ENCODE results near the gene SGF29.
"Not testable (repeated sequence)": the region's sequence is repeated elsewhere in the genome, so short reads cannot be mapped to it uniquely, and the experiment has no call there.

SGF29 gene

DNA sequence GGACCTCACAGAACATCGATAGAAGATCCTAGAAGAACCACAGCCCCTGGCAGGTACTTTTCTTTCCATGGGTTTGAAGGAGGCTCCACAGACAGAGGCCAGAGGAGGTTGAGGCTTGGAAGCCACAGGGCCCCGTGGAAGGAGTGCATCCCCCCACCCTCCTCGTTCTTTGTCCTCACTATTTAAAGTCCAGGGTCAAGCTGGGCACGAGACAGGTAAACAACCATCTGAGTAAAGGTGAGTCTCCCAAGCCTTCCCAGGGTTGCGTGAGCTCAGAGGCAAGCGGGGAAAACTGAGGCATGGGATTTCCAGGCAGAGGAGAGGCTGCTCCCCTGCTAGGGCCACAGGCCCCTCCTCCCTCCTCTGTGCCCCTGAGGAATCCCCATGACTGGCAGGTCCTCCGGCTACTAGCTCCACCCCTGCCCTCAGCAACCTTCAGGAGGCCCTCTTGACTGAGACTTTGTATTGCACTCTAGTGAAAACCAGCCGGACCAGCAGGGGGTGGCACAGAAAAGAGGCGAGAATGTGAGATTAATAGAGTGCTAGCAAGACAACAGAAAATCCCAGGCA lies 44.1 kb downstream of the SGF29 start:
- no peak for DNase-seq

DNA sequence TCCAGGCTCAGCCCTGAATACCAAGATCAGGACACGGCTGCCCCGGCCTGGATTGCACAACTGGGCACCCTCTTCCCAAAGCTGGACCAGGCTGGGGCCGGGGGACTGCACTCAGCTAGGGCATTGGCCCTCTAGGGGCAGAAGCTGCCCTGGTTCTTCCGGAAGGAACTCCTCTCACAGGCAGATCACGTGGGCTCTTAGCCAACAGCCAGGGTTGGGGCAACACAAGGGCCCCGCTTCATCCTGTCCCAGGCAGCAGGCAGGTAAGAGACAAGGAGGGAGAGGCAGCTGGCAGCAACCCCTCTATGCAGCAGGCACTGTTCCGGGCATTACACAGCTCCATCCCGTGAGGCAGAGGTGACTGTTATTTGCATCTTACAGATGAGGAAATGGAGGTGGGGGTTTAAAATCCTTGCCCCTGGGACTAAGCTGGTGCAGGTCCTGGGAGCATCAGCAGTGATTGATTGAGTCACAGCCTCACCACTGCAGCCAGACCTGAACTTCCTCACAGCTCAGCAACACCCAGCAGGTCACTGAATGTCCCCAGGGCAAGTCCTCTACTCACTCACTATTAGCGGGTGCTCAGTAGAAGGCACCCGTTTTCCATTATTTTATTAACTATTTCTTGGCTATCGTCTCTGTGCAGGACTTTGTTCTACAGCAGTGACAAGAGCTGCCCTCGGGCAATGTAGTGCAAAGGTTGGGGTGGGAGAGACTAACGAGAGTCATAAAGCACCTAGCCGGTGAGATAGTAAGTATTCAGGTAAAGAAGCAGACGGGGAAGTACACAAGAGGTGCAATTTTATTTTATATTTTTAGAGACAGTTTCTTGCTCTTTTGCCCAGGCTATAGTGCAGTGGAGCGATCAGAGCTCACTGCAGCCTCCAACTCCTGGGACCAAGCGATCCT lies 45.9 kb downstream of the SGF29 start:
- not testable (repeated sequence) for DNase-seq

DNA sequence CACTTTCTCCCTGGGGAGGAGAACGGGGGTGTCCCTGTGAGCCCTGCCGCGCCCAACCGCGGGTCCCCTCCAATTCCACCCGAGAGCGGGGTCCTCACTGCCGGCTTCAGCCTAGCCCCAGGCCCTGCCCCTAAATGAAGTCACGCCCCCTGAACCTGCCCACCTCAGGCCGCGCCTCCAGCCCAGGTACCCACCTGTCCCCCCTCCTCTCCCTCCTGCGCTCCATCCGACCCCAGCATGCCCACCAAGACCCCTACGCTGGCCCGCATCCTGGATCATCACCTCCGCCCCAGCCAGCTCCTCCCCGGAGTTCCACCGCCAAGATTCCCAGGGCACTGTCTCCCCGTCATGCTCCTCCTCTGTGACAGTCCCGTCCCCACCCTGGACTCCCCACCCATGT lies 47.2 kb downstream of the SGF29 start:
- DNase-seq: not testable (repeated sequence)

DNA sequence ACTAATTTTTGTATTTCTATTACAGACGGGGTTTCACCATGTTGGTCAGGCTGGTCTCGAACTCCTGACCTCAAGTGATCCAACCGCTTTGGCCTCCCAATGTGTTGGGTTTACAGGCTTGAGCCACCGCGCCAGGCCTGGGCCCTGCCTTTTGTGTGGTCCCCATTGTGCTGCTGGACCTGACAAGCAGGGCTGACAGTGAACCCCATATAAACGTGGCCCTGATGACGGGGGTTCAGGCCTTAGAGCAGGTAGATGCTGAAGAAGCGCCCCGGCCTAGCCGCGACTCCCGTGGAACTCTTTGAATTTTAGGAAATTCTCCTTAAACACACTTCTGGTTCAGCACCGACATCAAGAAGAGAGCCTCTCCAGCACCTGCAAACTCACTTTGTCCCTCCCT lies 47.9 kb downstream of the SGF29 start:
- not testable (repeated sequence) for DNase-seq

DNA sequence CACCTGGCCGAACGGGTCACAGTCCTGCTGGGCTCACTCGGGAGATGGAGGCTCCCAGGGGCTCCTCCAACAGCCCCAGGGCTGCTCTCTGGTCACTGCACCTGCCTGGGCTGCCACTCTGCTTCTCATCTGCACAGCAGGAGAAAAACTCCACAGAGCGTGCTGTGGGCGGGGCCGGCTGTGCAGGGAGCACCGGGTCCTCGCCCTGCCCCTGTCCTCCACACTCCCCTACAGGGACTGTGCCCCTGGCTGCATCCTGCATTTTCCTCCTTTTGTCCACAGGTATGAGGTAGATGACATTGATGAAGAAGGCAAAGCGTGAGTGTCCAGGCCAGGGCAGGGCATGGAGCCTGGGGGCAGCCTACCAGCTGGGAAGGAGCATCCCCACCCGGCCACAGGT lies 48.3 kb downstream of the SGF29 start:
- not testable (repeated sequence) for DNase-seq

DNA sequence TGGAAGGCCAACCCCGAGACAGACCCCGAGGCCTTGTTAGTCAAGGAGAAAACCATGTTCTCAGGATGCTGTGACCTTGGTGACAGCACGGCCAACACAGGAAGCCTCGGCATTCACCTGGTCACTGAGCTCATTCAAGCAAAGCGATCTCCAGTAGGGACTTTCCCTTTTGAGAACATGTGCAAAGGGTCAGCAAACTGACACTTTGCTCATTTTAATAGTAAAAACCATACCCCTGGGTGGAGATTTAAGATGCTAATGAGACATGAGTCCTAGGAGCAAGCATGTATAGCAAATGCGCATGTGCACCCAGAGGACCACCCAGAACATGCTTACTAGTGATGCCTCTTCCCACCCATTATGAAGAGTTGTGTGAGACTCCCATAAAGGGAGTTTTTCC lies 48.8 kb downstream of the SGF29 start:
- no peak for DNase-seq

DNA sequence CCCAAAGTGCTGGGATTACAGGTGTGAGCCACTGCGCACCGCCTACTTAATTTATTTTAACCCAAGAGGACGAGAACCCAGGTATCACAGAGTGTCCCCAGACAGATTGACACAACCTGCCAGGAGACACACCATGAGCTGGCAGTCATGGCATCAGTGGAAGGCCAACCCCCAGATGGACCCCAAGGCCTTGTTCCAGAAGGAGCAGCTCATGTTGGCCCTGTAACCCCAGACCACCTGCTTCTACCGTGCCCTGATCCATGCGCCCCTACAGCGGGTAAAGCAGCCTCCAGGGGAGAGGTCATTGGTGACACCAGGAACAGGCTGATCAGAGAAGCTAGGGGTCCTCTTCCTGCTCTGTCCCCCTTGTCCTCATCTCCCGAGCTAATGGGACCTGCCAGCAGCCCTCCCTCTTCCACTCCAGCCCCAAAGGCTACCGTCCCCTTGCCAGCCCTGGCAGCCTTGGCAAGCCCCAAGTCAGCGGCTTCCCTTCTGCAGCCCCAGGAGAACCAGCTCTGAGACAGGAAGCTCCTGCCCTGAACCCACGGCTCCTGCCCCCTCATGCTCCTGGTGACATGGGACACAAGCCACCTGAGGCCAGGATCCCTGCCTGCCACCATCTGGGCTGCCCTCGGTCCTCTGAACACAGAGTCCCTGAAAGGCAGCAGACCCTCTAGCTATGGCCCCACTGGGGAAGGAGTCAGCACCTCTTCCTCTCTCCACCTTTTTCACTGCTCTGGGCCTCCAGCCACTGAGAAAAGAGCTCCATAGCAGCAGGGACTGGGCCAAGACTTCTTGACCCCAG lies 49.9 kb downstream of the SGF29 start:
- no peak for DNase-seq

DNA sequence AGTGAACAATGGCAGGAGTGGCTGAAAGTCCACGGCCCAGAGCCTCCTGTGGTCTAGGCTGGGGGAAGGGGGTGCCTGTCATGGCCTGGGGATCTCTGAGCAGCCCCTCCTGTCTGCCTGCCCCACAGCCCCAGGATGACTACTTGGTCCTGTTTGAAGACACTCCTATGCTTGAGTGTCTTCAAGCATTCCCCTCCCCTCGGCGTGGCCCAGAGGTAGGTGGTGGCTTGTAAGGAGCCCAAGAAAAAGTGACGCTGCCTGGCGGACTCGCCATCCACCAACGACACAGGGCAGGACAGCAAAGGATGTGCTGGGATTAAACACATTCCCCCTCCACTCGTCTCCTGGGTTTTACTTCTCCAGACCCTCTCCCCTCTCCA lies 50.5 kb downstream of the SGF29 start:
- no peak for DNase-seq

DNA sequence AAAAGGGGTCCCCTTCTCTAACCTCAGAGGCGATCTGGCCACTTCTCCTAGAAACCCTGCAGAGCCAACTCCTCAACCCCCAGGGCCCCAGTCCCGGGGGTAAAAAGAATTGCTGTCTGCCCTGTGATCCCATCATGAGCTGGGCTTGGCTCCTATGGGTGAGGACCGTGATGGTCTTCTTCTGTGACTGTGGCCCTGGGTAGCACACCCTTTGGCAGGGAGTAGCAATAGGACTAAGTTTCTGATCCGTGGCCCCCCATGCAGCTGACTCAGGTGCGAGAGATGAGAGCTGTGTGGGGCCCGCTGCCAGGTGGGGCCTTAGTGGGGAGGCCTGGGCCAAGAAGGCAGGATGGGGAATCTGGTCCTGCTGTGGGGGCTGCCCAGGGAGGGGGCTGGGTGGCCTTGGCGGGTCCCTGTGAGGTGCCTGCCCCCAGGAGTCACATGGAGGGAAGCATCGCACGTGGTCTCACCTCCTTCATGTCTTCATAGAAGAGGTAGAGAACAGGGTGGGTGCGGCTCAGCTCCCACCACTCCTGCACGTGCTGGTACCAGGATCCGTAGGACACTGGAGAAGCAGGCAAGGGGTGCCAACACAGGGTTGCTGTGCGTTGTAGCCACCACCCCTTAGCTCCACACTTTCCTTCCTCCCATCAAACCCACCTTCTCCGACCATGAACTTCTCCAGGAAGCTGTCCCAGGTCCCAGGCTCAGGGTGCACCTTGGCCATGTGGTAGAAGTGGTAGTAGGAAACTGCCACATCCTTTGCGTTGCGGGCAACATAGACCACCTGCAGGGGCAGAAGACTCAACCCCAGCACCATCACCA lies 52.8 kb downstream of the SGF29 start:
- no peak for DNase-seq

DNA sequence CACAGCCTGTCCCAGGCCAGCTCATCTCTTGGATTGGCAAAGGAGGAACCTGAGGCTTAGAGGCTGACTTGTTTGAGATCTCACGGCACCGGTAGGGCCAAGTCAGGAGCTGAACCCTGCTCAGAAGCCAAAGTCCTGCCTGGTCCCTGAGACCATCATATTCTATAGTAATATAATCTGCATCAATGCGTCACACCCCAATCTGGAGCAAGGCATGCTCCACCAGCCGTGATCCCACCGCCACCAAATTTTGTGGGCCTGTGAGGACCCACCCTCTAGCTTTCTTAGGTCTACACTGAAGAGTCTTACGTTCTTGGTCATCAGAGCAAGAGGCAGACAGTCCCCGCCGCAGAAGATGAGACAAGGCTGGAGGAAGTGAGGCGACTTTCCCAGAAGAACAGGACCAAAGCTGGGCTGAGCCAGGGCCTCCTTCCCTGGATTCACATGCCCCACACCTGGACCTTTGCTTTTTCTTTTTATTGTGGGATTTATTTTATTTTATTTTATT lies 53.5 kb downstream of the SGF29 start:
- DNase-seq: no peak

DNA sequence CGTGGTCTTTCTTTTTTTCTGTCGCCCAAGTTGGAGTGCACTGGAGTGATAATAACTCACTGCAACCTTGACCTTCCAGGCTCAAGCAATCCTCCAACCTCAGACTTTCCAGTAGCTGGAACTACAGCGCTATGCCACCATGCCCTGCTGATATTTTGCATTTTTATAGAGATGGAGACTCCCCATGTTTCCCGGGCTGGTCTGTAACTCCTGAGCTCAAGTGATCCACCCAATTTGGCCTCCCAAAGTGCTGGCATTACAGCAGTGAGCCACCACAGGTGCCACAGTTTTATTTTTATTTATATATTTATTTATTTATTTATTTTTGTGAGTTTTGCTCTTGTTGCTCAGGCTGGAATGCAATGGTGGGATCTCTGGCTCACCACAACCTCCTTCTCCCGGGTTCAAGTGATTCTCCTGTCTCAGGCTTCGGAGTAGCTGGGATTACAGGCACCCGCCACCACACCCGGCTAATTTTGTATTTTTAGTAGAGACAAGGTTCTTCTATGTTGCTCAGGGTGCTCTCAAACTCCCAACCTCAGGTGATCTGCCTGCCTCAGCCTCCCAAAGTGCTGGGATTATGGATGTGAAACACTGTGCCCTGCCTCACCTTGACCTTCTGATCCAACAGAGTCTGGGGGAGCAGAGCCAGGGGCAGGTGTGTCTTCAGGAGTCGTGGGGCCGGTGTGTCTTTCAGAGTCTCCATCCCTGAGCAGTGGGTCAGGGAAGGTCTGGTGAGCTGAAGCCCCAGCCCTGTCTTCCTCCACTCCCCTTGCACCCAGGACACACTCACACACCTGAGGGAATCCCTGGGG lies 54.2 kb downstream of the SGF29 start:
- not testable (repeated sequence) for DNase-seq

DNA sequence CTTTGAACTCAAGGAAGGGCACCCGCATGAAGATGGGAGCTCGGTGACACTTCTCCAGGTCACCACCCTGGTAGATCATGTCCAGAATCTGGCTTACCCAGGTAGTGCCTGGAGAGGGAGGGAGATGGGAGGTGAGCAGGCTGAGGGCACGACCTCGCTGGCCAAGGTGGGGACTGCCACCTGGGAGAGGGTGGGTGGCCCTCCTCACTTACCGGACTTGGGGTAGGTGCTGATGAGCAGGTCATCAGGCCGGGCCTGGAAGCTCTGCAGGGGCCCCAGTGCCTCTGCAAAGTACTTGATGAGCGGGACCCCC lies 54.7 kb downstream of the SGF29 start:
- DNase-seq: not testable (repeated sequence)

DNA sequence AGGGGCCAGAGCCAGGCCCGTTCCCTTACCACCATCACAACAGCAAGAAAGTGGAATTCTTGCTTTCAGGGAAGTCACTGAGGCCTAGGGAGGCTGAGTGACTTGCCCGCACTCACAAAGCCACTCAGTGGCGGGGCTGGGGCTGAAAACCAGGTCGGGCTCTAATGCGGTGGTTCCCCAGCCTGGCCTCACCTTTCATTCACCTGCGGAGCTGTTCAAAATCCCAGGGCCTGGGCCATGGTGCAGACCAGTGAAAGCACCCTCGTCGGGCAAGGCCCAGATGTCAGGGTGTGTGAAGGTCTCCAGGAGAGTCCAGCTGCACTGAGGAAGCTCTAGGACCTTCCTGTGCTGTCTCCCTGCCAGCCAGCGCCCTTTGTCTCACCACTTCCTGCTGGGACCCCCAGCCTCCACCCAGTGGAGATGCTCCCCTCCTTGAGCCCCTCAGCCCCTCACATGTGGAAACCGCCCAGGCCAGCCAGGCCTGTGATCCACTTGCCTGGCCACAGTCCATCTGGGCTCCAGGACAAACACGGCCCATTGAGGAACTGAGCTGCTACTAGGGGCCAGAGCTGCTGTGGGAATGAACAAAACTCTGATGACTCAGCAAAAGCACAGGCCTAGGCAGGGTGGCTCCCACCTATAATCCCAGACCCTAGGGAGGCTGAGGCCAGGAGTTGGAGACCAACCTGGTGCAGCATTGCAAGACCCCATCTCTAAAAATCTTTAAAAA lies 55.3 kb downstream of the SGF29 start:
- DNase-seq: not testable (repeated sequence)

DNA sequence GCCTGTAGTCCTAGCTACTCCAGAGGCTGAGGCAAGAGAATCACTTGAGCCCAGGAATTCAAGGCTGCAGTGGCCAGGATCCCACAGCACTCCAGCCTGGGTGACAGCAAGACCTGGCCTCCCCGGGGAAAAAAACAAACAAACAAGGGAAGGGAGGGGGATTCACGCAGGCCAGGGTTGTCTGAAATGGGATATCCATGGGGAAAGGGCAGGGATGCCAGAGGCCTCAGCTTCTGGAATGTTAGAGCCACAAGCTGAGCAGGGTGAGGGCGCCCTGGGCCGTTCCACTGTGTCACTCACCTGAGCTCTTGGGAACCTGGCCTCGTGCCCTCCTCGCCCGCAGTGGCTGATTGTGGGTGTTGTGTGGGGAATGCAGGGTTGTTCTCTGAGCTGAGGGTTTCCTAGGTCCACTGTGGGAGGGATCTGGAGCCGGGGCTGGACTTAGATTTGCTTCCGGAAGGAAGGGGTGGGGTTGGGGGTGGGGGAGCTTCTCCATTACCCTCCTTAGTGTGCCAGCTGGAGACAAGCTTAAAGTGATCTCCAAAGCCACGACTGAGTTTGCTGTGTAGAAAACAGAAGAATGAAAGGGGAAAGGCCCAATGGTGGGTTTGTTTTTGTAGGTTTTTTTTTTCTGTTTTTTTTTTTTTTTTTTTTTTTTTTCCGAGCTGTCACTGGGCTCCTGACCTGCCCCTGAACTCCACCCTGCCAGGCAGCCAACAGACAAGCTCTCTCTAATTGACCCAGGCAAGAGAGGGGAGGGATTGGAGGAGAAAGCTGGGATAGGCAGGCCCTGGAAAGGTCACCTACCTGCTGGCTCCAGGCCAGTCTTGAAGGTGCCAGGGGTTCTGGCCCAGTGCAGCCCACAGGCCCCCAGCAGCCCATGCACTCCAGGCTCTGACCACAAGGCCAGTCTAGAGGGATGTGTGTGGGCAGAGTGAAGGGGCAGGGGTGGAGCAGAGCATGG lies 56.2 kb downstream of the SGF29 start, which contains the start of gene SULT1A1:
Gene SULT1A1 (minus strand): TSS at position 414 of the 964 bp plus-strand sequence. CDS start 1,189 bp downstream, outside the sequence.
- DNase-seq: no peak

DNA sequence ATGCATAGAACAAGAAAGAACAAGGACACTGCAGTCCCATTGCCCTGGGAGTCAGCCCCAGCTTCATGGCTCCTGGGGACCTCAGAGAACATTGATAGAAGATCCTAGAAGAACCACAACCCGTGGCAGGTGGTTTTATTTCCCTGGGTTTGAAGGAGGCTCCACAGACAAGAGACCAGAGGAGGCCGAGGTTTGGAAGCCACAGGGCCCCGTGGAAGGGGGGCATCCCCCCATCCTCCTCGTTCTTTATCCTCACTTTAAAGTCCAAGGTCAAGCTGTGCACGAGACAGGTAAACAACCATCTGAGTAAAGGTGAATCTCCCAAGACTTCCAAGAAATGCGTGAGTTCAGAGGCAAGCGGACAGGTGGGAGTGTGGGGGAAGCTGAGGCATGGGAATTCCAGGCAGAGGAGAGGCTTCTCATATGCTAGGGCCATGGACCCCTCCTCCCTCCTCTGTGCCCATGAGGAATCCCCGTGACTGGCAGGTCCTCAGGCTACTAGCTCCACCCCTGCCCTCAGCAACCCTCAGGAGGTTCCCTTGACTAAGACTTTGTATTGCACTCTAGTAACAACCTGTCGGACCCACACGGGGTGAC lies 57.0 kb downstream of the SGF29 start:
- DNase-seq: no peak

DNA sequence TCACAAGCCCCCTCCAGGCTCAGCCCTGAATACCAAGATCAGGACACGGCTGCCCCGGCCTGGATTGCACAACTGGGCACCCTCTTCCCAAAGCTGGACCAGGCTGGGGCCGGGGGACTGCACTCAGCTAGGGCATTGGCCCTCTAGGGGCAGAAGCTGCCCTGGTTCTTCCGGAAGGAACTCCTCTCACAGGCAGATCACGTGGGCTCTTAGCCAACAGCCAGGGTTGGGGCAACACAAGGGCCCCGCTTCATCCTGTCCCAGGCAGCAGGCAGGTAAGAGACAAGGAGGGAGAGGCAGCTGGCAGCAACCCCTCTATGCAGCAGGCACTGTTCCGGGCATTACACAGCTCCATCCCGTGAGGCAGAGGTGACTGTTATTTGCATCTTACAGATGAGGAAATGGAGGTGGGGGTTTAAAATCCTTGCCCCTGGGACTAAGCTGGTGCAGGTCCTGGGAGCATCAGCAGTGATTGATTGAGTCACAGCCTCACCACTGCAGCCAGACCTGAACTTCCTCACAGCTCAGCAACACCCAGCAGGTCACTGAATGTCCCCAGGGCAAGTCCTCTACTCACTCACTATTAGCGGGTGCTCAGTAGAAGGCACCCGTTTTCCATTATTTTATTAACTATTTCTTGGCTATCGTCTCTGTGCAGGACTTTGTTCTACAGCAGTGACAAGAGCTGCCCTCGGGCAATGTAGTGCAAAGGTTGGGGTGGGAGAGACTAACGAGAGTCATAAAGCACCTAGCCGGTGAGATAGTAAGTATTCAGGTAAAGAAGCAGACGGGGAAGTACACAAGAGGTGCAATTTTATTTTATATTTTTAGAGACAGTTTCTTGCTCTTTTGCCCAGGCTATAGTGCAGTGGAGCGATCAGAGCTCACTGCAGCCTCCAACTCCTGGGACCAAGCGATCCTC lies 58.9 kb downstream of the SGF29 start:
- not testable (repeated sequence) for DNase-seq

DNA sequence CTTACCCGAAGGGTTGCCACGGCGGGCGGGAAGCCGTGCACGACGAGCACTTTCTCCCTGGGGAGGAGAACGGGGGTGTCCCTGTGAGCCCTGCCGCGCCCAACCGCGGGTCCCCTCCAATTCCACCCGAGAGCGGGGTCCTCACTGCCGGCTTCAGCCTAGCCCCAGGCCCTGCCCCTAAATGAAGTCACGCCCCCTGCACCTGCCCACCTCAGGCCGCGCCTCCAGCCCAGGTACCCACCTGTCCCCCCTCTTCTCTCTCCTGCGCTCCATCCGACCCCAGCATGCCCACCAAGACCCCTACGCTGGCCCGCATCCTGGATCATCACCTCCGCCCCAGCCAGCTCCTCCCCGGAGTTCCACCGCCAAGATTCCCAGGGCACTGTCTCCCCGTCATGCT lies 60.2 kb downstream of the SGF29 start:
- DNase-seq: not testable (repeated sequence)

DNA sequence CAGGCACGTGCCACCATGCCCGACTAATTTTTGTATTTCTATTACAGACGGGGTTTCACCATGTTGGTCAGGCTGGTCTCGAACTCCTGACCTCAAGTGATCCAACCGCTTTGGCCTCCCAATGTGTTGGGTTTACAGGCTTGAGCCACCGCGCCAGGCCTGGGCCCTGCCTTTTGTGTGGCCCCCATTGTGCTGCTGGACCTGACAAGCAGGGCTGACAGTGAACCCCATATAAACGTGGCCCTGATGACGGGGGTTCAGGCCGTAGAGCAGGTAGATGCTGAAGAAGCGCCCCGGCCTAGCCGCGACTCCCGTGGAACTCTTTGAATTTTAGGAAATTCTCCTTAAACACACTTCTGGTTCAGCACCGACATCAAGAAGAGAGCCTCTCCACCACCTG lies 60.8 kb downstream of the SGF29 start:
- DNase-seq: not testable (repeated sequence)
